IMR-90 (cell line): ENCODE measurements around the gene FOXP1. TPM values are rescaled to one million over a fixed set of nuclear protein-coding genes. Genes with fewer than 3 reads are reported as not detected.

Experiments
- ATAC-seq: fragments of 200-7000 bp; cut with Tn5 transposase; 2 replicates; pipeline ENCODE4 v1.9.1; 2020; ENCODE audit warnings: low read depth, mild to moderate bottlenecking, moderate library complexity
- BruUV-seq: library from RNA; stranded (reverse); fragments of 400-500 nt; replicated peaks from 2 replicates; lab custom pipeline; 2021; lab: Mats Ljungman, UMichigan
- CTCF ChIA-PET: fragments of 300-600 bp; formaldehyde crosslinking; extraction: SDS; loops from one replicate; lab custom pipeline; 2021; ENCODE audit warnings: antibody characterized with exemption; lab: Yijun Ruan, JAX
- POLR2A ChIA-PET: fragments of 300-600 bp; sonication (Branson Sonifier 250); formaldehyde crosslinking; loops from one replicate; lab custom pipeline; 2022; ENCODE audit warnings: antibody characterized with exemption; ENCODE audit not compliant: unreplicated experiment; lab: Charles Lee
- DNase-seq: peaks from one replicate; pipeline ENCODE4 v3.0.0; 2013
- H2AFZ ChIP-seq: replicated peaks from 2 replicates; pipeline ENCODE3; 2013; ENCODE audit warnings: low read length, mild to moderate bottlenecking; ENCODE audit not compliant: poor library complexity
- H2AK5ac ChIP-seq: 2 replicates; pipeline ENCODE4 v1.6.1; 2013; ENCODE audit warnings: low read depth, low read length, inconsistent platforms
- H2AK9ac ChIP-seq: replicated peaks from 2 replicates; pipeline ENCODE3; 2013; ENCODE audit warnings: mild to moderate bottlenecking, low read depth, low read length, moderate library complexity; ENCODE audit not compliant: poor library complexity
- H2BK120ac ChIP-seq: 2 replicates; pipeline ENCODE4 v1.6.1; 2013; ENCODE audit warnings: low read depth, low read length, inconsistent platforms
- H2BK15ac ChIP-seq: 3 replicates; pipeline ENCODE4 v1.6.1; 2013; ENCODE audit warnings: low read depth, low read length, inconsistent platforms
- H2BK20ac ChIP-seq: 2 replicates; pipeline ENCODE4 v1.6.1; 2013; ENCODE audit warnings: low read depth, mild to moderate bottlenecking, inconsistent platforms, low read length, moderate library complexity
- H2BK5ac ChIP-seq: 2 replicates; pipeline ENCODE4 v1.6.1; 2013; ENCODE audit warnings: mild to moderate bottlenecking, low read depth, low read length, inconsistent platforms; ENCODE audit not compliant: poor library complexity, severe bottlenecking
- H3K14ac ChIP-seq: replicated peaks from 2 replicates; pipeline ENCODE4 v1.6.1; 2013; ENCODE audit warnings: low read depth, low read length, inconsistent platforms
- H3K18ac ChIP-seq: 2 replicates; pipeline ENCODE4 v1.6.1; 2013; ENCODE audit warnings: low read depth, low read length, control low read depth
- H3K23ac ChIP-seq: 2 replicates; pipeline ENCODE4 v1.6.1; 2013; ENCODE audit warnings: low read depth, low read length, inconsistent platforms
- H3K27ac ChIP-seq: 2 replicates; pipeline ENCODE4 v1.5.1; 2013; ENCODE audit warnings: mild to moderate bottlenecking, control low read depth, low read length; ENCODE audit not compliant: insufficient read depth
- H3K27me3 ChIP-seq: 2 replicates; pipeline ENCODE4 v1.6.1; 2013; ENCODE audit warnings: low read length; ENCODE audit not compliant: control insufficient read depth, insufficient read depth
- H3K36me3 ChIP-seq: 2 replicates; pipeline ENCODE4 v1.6.1; 2013; ENCODE audit warnings: low read length, mixed read lengths; ENCODE audit not compliant: control insufficient read depth, insufficient read depth
- H3K4ac ChIP-seq: 2 replicates; pipeline ENCODE4 v1.6.1; 2013; ENCODE audit warnings: low read depth, low read length, inconsistent platforms
- H3K4me1 ChIP-seq: 2 replicates; pipeline ENCODE4 v1.6.1; 2013; ENCODE audit warnings: low read length, mixed read lengths; ENCODE audit not compliant: control insufficient read depth, insufficient read depth
- H3K4me2 ChIP-seq: 2 replicates; pipeline ENCODE4 v1.6.1; 2013; ENCODE audit warnings: low read depth, mild to moderate bottlenecking, control low read depth, low read length, moderate library complexity
- H3K4me3 ChIP-seq: 2 replicates; pipeline ENCODE4 v1.5.1; 2013; ENCODE audit warnings: low read depth, mild to moderate bottlenecking, control low read depth, low read length, moderate library complexity; ENCODE audit not compliant: insufficient read depth
- H3K56ac ChIP-seq: 2 replicates; pipeline ENCODE4 v1.6.1; 2013; ENCODE audit warnings: low read length, inconsistent platforms; ENCODE audit not compliant: insufficient read depth; ENCODE audit errors: extremely low read depth
- H3K79me1 ChIP-seq, 2 experiments: 2 replicates each; pipeline ENCODE4 v1.6.1; 2013; ENCODE audit warnings: low read length in 2 of 2, inconsistent platforms in 1 of 2, low read depth in 1 of 2
- H3K9ac ChIP-seq: 2 replicates; pipeline ENCODE4 v1.6.1; 2013; ENCODE audit warnings: low read depth, low read length, control low read depth
- H3K9me1 ChIP-seq: 2 replicates; pipeline ENCODE4 v1.6.1; 2013; ENCODE audit warnings: low read length, inconsistent platforms; ENCODE audit not compliant: insufficient read depth
- H3K9me3 ChIP-seq: 2 replicates; pipeline ENCODE4 v1.6.1; 2013; ENCODE audit warnings: low read length; ENCODE audit not compliant: control insufficient read depth, insufficient read depth
- H4K20me1 ChIP-seq: 2 replicates; pipeline ENCODE4 v1.6.1; 2013; ENCODE audit warnings: low read length, inconsistent platforms; ENCODE audit not compliant: insufficient read depth
- H4K5ac ChIP-seq: 2 replicates; pipeline ENCODE4 v1.6.1; 2013; ENCODE audit warnings: mild to moderate bottlenecking, low read depth, low read length, control low read depth
- H4K8ac ChIP-seq, 2 experiments: 2 replicates each; pipeline ENCODE4 v1.6.1; 2013; ENCODE audit warnings: low read depth in 2 of 2, low read length in 2 of 2, control low read depth in 1 of 2, inconsistent platforms in 1 of 2
- H4K91ac ChIP-seq: 2 replicates; pipeline ENCODE4 v1.6.1; 2013; ENCODE audit warnings: low read depth, low read length, inconsistent platforms; ENCODE audit not compliant: insufficient read depth
- BHLHE40 ChIP-seq: fragments of 150-350 bp; IDR thresholded peaks from 2 replicates; pipeline ENCODE4 v1.6.1; 2016; ENCODE audit warnings: mild to moderate bottlenecking, low read depth, low read length
- CEBPB ChIP-seq: IDR thresholded peaks from 2 replicates; pipeline ENCODE4 v1.6.1; 2012; ENCODE audit warnings: low read depth, low read length, improper control_type of control experiment
- FOS ChIP-seq: fragments of 150-350 bp; IDR thresholded peaks from 2 replicates; pipeline ENCODE4 v1.6.1; 2016; ENCODE audit warnings: low read depth, low read length
- MAFK ChIP-seq: IDR thresholded peaks from 2 replicates; pipeline ENCODE4 v1.6.1; 2012; ENCODE audit warnings: low read depth, low read length, improper control_type of control experiment
- MXI1 ChIP-seq: IDR thresholded peaks from 2 replicates; pipeline ENCODE4 v1.6.1; 2012; ENCODE audit warnings: low read depth, mild to moderate bottlenecking, low read length, moderate library complexity, borderline replicate concordance
- NFE2L2 ChIP-seq: fragments of 150-350 bp; IDR thresholded peaks from 2 replicates; pipeline ENCODE4 v1.6.1; 2016; ENCODE audit warnings: low read depth, mild to moderate bottlenecking, low read length
- RFX5 ChIP-seq: IDR thresholded peaks from 2 replicates; pipeline ENCODE4 v1.8.0; 2012; ENCODE audit warnings: low read depth, mild to moderate bottlenecking, low read length, moderate library complexity
- SMC3 ChIP-seq: fragments of 150-350 bp; IDR thresholded peaks from 2 replicates; pipeline ENCODE4 v1.6.1; 2016; ENCODE audit warnings: low read depth, mild to moderate bottlenecking, antibody characterized with exemption, low read length, moderate library complexity
- WGBS, 2 experiments: methylation state at CpG; one replicate each; pipeline versions ENCODE4 v1.1.5 to v1.1.7; 2013; ENCODE audit warnings: missing lambda C conversion rate in 2 of 2; ENCODE audit not compliant: insufficient read length in 1 of 2; ENCODE audit errors: extremely low coverage in 2 of 2; 5-methylcytosine and 5-hydroxymethylcytosine counted together
- dilution Hi-C: fragments of 300-500 bp; cut with HindIII; formaldehyde crosslinking; loops from one replicate; pipeline ENCODE4 v1.14.3; 2018; ENCODE audit warnings: low sequenced_read_pairs; ENCODE audit not compliant: unreplicated experiment
- in situ Hi-C: fragments of 300-500 bp; cut with MboI; formaldehyde crosslinking; loops from 3 replicates; pipeline ENCODE4 v1.14.3; 2019; ENCODE audit warnings: low sequenced_read_pairs, inconsistent platforms, mixed read lengths
- intact Hi-C: fragments of 100-400 bp; cut with micrococcal nuclease; formaldehyde crosslinking; loops from 2 replicates; pipeline ENCODE4 v1.10.0; 2022
- polyA plus RNA-seq, 3 experiments: library from polyadenylated mRNA; depleted of rRNA; stranded (reverse); fragments of >200 nt; gene quantifications; 2 replicates each; pipeline ENCODE4 v1.2.3, GENCODE V29; 2012; ENCODE audit warnings: low replicate concordance in 1 of 3
- total RNA-seq: library from RNA; depleted of rRNA; stranded (reverse); fragments of >200 nt; gene quantifications from 2 replicates; pipeline ENCODE4 v1.2.3, GENCODE V29; 2012
- TF ChIP-seq, protein P1 (sequence below): fragments of 150-350 bp; IDR thresholded peaks from 2 replicates; pipeline ENCODE4 v1.6.1; 2016; ENCODE audit warnings: low read depth, mild to moderate bottlenecking, low read length, moderate library complexity, borderline replicate concordance

FOXP1 gene
- total and polyA plus RNA-seq, 2 of the 4 experiments (the other 2 are of a cell fraction), result 37.0 to 132 TPM

DNA sequence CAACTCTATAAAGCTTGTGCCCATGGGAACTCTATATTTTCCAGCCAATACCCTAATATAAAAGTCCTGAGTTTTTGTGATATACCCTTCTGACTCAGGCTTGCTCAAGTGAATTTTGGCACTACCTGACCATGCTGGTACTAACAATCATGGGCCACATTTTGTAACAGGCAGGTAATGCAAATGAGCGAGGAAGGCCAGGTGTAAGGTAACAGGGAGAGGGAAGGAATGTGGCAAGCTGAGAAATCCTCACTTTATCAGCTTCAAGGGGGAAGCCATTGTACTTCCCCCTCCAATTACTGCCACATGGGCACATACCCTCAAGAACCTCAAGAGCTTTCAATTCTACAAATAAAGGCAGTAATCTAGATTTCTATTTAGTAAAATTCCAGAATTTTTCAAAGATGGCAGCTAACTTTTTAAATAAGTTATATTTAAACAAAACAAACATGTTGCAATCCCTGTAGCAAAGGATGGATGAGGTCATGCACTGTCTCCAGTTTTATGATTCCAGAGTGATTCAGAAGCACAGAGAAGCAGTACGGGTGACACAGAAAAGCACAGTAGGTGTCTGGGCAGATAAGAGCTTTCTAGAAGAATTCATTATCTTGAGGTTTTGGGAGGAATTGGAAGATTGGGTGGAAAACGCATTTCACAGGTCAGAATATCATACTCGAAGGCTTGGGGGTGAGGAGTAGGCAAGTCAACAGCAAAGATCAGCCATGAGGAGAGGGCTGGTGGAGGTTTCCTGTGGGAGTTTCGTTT, 87.6 kb downstream of the FOXP1 start:
- Histone ChIP-seq H3K27me3 (no peaks in the 10 kb centered on the region), H3K9me3 (peaks cover 6% of the 10 kb centered on the region), H3K36me3 (peaks cover 3% of the 10 kb centered on the region; the same call in 1 of the 2 replicates), H3K9me1 (peaks cover 20% of the 10 kb centered on the region), H2AK9ac (peak overlapping the region; percentile 67), H3K9ac (no peak overlapping the region), H3K18ac (peak overlapping the region; percentile 96), H3K56ac (0 out of 2 replicates have a peak overlapping the region, but pooled peaks have one; percentile 0), H4K91ac (peak overlapping the region; percentile 74), H3K4me3 (peak overlapping the region; percentile 9; the same call in 1 of the 2 replicates), H3K79me1 (peaks cover 25 to 60% of the 10 kb centered on the region in 2 experiments), H2BK15ac (peak overlapping the region; percentile 95), H2BK5ac (peak overlapping the region; percentile 92), H4K8ac (peak overlapping the region in 1 of 2 experiments; percentile 89; a peak in 2 of 4 replicates), H2AK5ac (peak overlapping the region; percentile 98), H2BK120ac (peak overlapping the region; percentile 92), H2AFZ (peak overlapping the region; percentile 57), H3K4me1 (peaks cover 15% of the 10 kb centered on the region), H4K20me1 (no peaks in the 10 kb centered on the region), H2BK20ac (peak overlapping the region; percentile 90), H3K14ac (peak overlapping the region; percentile 78), H3K4me2 (peak overlapping the region; percentile 80; the same call in 1 of the 2 replicates), H3K23ac (peak overlapping the region; percentile 50), H4K5ac (peak overlapping the region; percentile 54), H3K27ac (peak overlapping the region; percentile 48), H3K4ac (peak overlapping the region; percentile 89)
- peak; percentile 62; the same call in 1 of the 2 replicates for TF ChIP-seq BHLHE40
- peak; percentile 97 for TF ChIP-seq CEBPB
- TF ChIP-seq SMC3, result no peak
- TF ChIP-seq, protein P1, sequence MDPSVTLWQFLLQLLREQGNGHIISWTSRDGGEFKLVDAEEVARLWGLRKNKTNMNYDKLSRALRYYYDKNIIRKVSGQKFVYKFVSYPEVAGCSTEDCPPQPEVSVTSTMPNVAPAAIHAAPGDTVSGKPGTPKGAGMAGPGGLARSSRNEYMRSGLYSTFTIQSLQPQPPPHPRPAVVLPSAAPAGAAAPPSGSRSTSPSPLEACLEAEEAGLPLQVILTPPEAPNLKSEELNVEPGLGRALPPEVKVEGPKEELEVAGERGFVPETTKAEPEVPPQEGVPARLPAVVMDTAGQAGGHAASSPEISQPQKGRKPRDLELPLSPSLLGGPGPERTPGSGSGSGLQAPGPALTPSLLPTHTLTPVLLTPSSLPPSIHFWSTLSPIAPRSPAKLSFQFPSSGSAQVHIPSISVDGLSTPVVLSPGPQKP, result no peak
- peak; percentile 74; the same call in 1 of the 2 replicates for TF ChIP-seq FOS
- no peak for TF ChIP-seq MXI1
- TF ChIP-seq NFE2L2, result no peak
- no peak for TF ChIP-seq RFX5
- no peak for TF ChIP-seq MAFK
- in situ Hi-C loops, result no loop called here
- 35% methylated on average over 3 of the region's 5 CpGs; no CpG with 5 or more reads in 1 of the 2 experiments for WGBS, 2 experiments
- ChIA-PET POLR2A (interaction anchor here (0.7 kb wide), 1 partner anchor 348 kb away, joined by 4 read pairs; no protein-coding TSS in a partner anchor), CTCF (interaction anchor here (0.7 to 0.9 kb wide), 2 partner anchors 14 to 178 kb away, joined by 3 to 7 read pairs; no protein-coding TSS in a partner anchor)
- dilution Hi-C loops, result no loop called here
- no TSS peak for BruUV-seq
- intact Hi-C loops, result loop anchor here (5.0 kb wide), 1 partner anchor 41 kb away; no protein-coding TSS in a partner anchor
- DNase-seq, result peak; percentile 91
- peak; percentile 84 for ATAC-seq
